NCI-H2227 treated with DMSO at 0.1 percent for 48 hours (cell line): Measurements from ENCODE around the gene PTGS2.
"Not testable (repeated sequence)": the region's sequence is repeated elsewhere in the genome, so short reads cannot be mapped to it uniquely, and the experiment has no call there.

Experiments
- DNase-seq: peaks from one replicate; lab custom pipeline; 2025; lab: John Stamatoyannopoulos, UW

PTGS2 gene

DNA sequence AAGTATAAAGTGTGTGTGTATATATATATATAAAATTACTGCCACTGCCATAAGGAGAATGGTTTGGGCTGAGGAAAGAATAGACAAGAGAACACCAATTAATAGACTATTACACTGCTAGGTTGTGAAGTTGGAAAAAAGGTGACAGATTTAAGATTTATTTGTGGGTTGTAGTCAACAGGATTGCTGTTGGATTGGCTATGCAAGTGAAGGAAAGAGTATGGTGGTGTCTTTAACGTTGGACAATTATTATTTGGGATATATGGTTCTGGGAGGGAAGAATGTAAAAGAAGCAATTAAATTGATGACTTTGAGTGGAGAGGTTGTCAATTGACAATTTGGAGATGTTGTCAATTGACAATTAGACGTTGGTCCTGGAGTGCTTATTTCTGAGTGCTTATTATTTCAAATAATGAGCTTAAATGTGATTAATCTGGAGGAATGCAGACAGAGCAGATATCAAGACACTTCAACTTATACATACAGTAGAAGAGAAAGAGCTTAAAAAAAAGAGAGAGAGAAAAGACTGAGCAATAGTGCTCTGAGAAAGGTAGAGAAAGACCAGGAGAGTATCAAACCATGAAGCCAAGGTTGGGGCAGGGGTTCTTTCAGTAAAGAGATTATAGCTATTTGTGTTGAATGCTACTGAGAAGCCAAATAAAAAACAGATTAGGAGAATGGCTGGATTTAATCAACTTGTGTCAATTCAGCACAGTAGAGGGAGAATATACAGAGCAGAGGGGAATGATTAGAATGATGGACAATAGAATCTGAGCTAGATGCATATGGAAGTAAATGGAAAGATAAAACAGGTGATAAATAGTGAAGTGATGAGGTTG is 9.7 kb downstream of the PTGS2 start:
- no peak for DNase-seq

DNA sequence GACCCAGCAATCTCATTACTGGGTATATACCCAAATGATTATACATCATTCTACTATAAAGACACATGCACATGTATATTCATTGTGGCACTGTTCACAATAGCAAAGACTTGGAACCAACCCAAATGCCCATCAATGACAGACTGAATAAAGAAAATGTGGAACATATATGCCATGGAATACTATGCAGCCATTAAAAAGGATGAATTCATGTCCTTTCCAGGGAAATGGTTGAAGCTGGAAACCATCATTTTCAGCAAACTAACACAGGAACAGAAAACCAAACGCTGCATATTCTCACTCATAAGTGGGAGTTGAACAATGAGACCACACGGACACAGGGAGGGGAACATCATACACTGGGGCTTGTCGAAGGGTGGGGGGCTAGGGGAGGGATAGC is 10.4 kb downstream of the PTGS2 start:
- not testable (repeated sequence) for DNase-seq

DNA sequence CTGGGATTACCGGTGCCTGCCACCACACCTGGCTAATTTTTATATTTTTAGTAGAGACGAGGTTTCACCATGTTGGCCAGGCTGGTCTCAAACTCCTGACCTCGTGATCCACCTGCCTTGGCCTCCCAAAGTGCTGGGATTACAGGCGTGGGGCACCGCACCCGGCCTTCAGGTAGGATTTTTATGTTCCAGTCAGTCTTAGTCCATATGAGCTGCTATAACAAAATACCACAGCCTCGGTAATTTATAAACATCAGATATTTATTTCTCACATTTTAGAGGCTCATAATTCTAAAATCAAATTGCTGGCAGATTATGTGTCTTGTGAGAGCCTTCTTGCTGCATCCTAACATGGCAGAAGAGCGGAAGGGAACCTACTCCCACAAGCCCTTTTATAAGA is 16.0 kb downstream of the PTGS2 start:
- not testable (repeated sequence) for DNase-seq

DNA sequence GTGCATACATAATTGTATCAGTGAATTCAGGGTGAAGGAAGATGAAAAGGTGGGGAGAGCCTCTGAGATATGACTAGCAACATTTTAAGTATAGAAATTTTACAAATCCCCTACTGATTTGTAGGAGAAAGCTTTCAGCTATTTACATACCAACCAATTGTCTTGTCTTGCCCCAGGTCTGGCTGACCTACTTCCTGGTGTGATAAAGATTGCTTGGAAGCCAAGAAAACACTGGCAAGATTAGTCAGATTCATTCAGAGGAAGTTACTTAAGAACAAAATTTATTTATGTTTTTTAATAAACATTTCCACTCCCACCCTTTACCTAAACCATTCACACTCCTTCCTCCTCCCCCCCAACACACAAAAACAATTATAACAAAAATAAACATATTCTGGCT is 17.5 kb downstream of the PTGS2 start:
- DNase-seq, result no peak

DNA sequence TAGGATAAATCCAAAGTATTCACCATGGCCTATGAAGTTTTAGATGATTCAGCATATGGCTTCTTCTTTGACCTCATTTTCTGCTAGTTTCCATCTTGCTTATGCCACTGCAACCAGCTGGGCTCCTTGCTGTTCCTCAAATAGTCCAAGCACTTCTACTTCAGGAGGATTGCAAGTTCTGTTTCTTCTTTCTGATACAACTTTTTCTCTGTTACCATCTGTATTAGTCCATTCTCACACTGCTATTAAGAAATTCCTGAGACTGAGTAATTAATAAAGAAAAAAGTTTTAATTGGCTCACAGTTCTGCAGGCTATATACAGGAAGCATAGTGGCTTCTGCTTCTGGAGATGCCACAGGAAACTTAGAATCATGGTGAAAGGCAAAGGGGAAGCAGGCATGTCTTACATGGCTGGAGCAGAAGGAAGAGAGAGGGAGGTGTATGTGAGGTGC is 20.3 kb downstream of the PTGS2 start:
- no peak for DNase-seq

DNA sequence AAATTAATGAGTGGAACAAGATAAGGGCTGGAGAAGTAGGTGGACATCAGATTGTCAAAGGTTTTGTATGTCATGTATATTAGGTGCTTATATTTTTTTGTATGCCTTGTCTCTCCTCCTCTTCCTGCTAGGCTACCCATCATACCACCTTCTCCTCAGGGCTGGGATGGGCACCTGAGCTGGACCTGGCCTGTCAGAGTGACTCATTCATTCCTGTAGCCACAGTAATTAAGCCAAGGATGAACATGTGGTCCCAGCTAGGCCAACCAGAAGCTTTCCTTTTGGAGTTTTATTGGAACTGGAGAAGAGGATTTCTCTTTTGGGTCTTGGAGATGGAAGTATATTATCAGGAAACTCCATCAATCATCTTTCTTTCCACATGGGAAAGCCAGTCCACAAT is 21.2 kb downstream of the PTGS2 start:
- DNase-seq, result no peak

DNA sequence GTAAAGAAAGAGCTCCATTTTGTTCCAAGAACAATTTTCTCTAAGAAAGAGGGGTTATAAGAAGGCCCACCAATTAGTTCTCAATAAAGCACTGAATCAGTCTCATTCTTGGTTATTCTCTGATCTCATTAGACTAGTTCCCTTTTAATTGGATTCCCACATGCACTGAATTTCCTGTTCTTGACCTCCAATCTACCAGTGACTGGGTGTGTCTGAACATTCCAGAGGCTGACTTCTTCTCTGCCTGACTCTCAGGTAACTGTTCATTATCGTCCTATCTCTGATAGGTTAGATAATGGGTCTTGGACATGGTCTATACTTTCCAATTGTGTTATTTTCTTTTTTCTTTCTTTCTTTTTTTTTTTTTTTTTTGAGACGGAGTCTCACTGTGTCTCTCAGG is 22.7 kb downstream of the PTGS2 start:
- no peak for DNase-seq

DNA sequence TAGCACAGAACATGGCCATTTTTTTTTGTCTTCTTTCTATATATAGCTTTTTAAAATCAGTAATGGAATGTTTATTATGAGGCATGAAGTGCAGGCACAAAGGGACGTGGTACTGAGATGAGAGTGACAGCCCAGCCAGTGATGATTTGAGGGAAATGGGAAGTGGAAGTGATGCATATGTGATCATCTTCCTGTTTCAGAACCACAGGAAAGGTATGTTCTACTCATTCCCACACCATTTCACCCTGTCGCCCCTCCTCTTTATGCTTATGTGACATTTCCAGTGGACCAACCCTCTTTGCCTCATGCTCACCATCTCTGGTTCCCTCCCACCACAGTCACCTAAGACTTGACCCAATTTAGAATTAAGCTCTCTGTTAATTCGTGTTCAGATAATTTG is 24.3 kb downstream of the PTGS2 start:
- DNase-seq, result no peak

DNA sequence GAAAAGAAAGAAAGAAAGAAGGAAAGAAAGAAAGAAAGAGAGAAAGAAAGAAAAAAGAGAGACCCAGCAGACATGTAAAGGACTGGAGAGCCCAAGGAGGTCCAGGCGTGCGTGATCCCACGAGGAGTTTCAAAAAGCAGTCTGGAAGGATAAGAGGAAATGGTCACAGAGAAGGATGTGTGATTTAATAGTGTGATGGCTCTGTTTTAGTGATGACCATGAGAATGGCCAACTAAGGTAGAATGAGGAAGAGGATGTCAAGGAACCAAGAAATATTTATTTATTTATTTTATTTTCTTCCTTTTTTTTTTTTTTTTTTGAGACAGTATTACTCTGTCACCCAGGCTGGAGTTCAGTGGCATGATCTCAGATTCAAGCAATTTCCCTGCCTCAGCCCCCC is 25.5 kb downstream of the PTGS2 start:
- DNase-seq, result no peak

DNA sequence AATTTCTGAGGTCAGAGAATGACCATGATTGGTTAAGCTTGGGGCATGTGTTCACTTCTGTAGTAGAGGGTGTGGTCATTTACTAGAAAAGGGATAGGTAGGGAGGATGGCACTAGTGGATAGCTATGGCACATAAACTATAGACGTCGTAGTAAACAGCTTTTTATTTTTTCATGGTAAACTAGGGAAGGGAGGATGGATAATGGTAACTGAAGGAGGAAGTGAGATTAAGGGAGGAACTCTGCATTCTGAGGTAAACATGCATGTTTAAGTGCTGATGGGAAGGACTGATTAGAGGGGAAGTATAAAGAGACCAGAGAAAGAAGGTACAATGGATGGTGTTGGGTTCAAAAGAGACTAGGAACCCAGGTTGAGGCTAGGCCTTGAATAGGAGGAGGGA is 26.9 kb downstream of the PTGS2 start:
- no peak for DNase-seq

DNA sequence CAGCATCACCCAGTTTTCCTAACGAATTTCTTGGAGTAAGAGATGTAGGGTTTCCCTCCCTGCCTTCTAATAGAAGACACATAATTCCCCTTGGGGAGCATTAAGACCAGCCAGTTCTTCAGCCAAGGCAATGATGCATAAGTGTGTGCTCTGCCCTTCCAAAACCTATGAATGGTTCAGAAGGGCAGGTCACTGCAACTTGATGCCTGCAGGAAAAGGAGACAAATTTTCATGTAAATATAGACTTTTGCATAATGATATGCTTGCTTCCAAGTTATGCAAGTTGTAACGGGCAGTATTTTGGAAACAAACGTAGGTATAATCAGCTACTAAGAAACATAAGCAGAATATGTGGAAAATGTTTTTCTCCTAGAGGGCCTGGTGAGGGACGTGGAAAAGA is 31.6 kb downstream of the PTGS2 start:
- DNase-seq, result no peak

DNA sequence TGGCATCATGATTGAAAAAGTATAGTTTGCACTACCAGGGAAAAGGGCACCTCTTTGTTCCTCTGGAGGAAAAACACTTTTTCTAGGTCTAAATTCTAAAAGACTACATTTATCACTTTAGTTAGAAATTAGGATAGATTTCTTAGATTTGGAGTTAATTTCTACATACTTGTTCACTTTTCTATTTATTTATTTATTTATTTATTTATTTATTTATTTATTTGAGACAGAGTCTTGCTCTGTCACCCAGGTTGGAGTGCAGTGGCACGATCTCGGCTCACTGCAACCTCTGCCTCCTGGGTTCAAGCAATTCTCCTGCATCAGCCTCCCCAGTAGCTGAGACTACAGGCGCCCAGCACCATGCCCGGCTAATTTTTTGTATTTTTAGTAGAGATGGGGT is 32.2 kb downstream of the PTGS2 start:
- DNase-seq, result not testable (repeated sequence)

DNA sequence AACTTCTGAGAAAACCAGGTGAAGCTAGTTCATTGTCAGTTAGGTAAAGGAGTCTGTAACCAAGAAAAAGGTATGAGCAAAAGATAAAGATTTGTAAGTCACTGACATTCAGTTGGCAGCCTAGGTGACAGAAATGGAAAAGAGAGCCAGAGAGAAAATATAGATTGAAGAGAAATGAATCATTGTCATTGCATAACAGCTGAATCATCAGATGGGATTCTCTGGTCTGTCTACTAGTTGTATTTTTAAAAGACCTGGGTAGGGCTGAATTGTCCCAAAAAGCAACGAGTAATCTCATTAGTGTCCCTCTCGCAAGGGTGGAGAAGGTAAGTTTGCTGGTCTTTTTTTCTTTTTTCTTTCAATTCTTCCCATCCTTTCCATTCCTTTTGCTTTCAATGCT is 36.6 kb downstream of the PTGS2 start:
- DNase-seq, result no peak

DNA sequence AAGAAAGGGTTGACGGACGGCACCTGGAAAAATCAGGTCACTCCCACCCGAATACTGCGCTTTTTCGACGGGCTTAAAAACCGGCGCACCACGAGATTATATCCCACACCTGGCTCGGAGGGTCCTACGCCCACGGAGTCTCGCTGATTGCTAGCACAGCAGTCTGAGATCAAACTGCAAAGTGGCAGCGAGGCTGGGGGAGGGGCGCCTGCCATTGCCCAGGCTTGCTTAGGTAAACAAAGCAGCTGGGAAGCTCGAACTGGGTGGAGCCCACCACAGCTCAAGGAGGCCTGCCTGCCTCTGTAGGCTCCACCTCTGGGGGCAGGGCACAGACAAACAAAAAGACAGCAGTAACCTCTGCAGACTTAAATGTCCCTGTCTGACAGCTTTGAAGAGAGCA is 42.7 kb downstream of the PTGS2 start:
- not testable (repeated sequence) for DNase-seq

DNA sequence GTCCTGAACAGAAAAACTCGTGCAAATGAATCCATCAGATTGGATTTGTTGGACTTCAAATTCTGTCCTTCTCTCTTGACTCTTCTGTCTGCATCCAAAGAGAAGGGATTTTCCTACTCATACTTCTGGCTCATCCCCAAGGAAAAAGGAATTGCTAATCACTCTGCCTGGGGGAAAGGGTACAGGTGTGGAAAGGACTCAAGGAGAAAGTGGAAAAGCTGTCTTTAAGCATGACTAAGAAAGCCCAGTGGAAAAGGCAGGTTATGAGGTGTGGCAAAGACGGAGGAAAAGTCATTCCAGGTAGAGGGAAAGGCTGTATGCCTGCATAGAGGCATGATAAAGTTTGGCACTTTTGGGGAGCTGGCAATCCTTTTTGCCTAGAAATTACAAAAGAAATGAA is 43.4 kb downstream of the PTGS2 start:
- no peak for DNase-seq

DNA sequence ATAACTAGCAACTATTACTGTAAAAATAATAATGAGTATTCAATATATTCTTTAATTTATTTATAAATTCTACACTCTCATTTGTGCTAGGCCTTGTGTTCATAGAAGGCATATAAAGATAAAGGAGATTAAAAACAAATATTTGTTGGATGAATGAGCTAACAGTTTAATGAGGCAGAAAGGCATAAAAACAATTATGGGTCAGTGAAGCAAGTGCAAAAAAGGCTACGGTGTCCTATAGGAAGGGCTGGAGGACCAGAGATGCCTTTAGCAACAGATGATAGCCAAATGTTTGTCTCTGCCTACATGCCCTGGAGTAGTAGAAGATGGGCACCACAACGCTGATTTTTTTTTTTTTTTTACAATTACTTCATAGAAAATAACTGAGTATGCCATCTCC is 45.7 kb downstream of the PTGS2 start:
- DNase-seq, result no peak

DNA sequence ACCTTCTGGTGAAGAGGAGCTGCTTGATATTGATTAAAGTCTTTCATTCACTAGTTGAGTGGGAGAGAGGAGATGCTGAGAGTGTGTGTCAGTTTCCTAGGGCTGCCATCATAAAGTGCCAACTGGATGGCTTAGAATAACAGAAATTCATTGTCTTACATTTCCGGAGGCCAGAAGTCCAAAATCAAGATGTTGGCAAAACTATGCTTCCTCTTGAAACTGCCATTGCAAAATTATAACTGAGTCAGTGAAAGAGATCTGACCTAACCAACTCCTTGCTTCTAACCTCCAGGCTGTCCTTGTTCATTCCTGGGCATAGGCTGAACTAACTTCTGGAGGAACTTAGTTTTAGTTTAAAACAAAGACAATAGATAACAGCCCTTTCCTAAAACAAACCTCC is 47.1 kb downstream of the PTGS2 start:
- DNase-seq, result no peak

DNA sequence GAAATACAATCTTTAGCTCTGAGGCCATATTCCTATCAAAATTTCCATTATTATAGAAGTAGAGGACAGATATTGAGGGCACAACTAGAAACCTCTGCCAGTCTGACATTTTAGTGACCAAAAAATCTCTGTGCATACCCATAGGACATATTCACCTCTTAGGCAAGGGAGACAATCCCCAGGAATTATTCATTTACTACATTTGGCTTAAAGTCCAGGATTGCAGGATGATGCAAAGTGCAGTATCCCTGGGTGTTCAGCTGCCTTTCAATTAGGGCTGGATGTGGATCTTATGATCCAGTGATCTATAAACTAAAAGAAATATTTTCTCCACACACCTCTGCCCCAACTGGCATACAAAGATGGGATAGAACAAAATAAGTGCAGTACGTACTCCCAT is 50.9 kb downstream of the PTGS2 start:
- DNase-seq, result no peak

DNA sequence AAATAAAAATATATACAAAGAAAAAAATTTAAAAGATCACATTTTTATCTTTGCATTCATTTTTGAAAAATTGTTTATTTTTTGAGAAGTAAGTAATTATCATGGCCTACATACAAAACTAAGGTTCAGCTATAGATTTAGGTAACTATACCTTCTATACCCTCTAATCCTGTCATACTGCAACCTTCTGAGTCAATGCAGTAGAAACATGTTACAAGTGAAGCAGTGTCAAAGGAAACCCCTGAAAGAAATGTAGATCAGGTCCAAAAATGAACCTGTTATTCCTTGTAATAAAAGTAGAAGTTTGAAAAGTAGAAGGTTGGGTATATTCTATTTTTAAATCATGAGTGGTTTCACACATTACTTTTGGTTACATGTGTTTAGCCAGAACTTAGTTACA is 51.3 kb downstream of the PTGS2 start:
- DNase-seq, result no peak

DNA sequence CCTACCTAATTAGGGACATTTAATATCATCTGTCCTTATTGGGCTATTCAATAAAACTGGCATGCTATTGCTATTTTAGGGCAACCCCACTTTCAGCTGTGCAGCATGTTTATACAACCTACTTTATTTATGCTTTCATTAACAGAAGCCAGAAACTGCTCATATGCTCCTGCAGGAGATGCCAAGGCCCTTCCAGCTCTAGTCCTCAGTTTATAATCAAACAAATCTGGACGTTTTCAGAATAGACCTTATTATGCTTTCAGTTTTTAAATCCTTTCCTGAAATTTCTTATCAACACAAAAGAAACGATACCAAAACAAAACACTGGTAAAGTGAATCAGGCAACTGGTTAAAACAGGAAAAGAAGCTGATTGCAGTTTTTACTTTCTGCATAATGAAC is 53.2 kb downstream of the PTGS2 start:
- DNase-seq, result no peak

DNA sequence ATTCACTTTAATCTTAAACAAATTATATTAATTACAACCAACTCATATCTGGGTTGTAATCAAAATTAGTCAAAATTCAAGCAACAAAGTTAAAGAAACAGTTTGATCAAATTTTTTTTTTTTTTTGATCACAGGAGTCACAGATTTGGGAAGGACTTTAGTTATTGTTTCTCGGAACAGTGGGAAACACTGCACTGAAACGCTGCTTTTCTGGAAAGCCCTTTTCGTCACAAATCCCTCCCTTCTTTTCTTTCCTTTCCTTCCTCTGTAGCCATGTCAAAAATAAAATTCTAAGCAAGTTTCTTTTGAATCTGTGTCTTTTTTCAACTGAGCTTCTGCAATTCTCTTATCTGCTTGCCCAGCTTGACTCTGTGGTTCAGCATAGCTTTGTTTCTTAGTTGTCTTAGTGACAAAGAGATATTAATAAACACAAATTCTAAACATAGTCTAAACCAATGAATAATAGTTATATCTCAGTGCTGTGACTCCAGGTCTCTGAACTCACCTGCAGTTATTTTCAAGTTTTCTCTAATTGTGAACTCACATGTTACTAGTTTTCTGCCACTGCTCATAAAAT is 53.8 kb downstream of the PTGS2 start:
- no peak for DNase-seq

DNA sequence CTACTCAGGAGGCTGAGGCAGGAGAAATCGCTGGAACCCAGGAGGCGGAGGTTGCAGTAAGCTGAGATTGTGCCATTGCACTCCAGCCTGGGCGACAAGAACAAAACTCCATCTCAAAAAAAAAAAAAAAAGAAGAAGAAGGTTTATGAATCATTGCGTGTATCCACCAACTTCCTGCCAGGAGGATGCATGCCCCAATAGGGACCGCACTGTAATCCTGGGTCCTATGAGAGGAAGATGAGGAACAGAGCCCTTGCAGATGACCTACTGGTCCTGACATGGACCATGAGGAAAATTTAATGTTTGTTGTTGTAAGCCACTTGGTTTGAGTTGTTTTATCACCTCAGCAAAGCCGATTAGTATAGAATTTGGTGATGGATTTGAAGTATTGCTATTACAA is 56.7 kb downstream of the PTGS2 start:
- DNase-seq, result no peak
